Peyer's patch (tissue), 4 donors: ENCODE data around the gene PPDPF. TPM values are rescaled to one million over a fixed set of nuclear protein-coding genes. Genes with fewer than 3 reads are reported as not detected.
A peak's percentile ranks its signal among the peaks of the same experiment; 100 is the strongest.

ENCODE experiments used
- DNase-seq, 3 donors: peaks; one replicate each; pipeline ENCODE4 v3.0.0-alpha.2; 2017 to 2019
- H3K27ac ChIP-seq, 4 donors: fragments of 200-600 bp; sonication (generic); one replicate each; pipeline ENCODE4 v1.5.1; 2016 to 2019
- H3K27me3 ChIP-seq, 2 donors: fragments of 200-600 bp; sonication (generic); one replicate each; pipeline ENCODE4 v1.5.1; 2019
- H3K36me3 ChIP-seq, 3 donors: fragments of 200-600 bp; sonication (generic); one replicate each; pipeline ENCODE4 v1.5.1; 2016 to 2019
- H3K4me1 ChIP-seq, 4 donors: fragments of 200-600 bp; sonication (generic); one replicate each; pipeline ENCODE4 v1.5.1; 2016 to 2019
- H3K4me3 ChIP-seq, 4 donors: fragments of 200-600 bp; sonication (generic); 1 replicate in 3 of 4; 2 replicates in 1 of 4; pipeline ENCODE4 v1.5.1; 2016 to 2019; ENCODE audit warnings: mild to moderate bottlenecking in 1 of 4
- H3K9me3 ChIP-seq, 4 donors: fragments of 200-600 bp; sonication (generic); one replicate each; pipeline ENCODE4 v1.5.1; 2016 to 2019; ENCODE audit warnings: mild to moderate bottlenecking in 1 of 4
- POLR2A ChIP-seq, 2 donors: fragments of 450-650 bp; IDR thresholded peaks; one replicate each; pipeline ENCODE4 v1.5.1; 2017; ENCODE audit warnings: antibody characterized with exemption in 2 of 2, mild to moderate bottlenecking in 2 of 2, moderate library complexity in 2 of 2
- total RNA-seq, 4 donors: library from RNA; depleted of rRNA; stranded (reverse); fragments of >200 nt; gene quantifications; one replicate each; pipeline ENCODE4 v1.1.0, GENCODE V29; 2016
- TF ChIP-seq, protein P1 (sequence below), 6 experiments: fragments of 450-650 bp in 4 of 6; fragments of 200-600 bp in 2 of 6; sonication (generic) in 1 of 6; IDR thresholded peaks; one replicate each; pipeline ENCODE4 v1.5.1; 2017 to 2019; ENCODE audit warnings: antibody characterized with exemption in 6 of 6, mild to moderate bottlenecking in 3 of 6, moderate library complexity in 1 of 6

PPDPF gene
- total RNA-seq, 4 donors from 2014 or later = 94.1 to 435 (median 193) TPM

DNA sequence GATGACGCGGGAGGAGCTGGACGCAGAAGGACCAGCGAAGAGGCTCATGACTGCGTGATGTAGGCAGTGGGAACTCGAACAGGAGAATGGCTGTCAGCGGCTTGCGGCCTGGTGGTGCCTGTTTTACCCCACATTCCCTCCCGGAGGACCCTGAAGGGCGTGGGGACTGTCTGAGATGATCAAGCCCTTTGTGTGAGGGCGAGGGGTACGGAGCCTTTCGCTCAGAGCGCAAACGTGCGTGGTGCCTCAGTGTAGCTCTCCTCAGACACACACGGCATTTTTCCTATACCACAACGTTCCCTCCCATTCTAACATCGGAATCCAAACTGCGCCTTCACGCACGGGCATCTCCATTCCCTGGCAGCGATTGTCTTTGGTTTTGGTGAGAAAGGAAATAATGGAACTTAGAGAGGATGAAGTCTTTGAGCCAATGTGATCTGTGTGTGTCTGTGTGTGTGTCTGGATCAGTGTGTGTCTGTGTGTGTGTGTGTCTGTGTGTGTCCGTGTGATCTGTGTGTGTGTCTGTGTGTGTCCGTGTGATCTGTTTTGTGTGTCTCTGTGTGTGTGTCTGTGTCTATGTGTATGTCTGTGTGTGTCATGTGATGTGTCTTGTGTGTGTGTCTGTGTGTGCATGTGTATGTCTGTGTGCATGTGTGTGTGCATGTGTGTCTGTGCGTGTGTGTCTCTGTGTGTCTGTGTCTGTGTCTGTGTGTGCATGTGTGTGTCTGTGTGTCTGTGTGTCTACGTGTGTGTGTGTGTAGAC lies 11.3 kb downstream of the PPDPF start:
- H3K27me3 ChIP-seq = no peaks in the 10 kb centered on the region
- DNase-seq = peak in 2 of 3 donors; percentile 23 to 25
- peaks cover 0 to 26% (median 4%) of the 10 kb centered on the region in 4 donors for H3K4me1 ChIP-seq
- H3K9me3 ChIP-seq = no peaks in the 10 kb centered on the region
- TF ChIP-seq, protein P1, sequence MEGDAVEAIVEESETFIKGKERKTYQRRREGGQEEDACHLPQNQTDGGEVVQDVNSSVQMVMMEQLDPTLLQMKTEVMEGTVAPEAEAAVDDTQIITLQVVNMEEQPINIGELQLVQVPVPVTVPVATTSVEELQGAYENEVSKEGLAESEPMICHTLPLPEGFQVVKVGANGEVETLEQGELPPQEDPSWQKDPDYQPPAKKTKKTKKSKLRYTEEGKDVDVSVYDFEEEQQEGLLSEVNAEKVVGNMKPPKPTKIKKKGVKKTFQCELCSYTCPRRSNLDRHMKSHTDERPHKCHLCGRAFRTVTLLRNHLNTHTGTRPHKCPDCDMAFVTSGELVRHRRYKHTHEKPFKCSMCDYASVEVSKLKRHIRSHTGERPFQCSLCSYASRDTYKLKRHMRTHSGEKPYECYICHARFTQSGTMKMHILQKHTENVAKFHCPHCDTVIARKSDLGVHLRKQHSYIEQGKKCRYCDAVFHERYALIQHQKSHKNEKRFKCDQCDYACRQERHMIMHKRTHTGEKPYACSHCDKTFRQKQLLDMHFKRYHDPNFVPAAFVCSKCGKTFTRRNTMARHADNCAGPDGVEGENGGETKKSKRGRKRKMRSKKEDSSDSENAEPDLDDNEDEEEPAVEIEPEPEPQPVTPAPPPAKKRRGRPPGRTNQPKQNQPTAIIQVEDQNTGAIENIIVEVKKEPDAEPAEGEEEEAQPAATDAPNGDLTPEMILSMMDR (IDR thresholded peaks at IDR 0.05) = no peak
- no peak for TF ChIP-seq POLR2A (IDR thresholded peaks at IDR 0.05)
- no peak overlapping the region for H3K4me3 ChIP-seq
- H3K27ac ChIP-seq = no peak overlapping the region
- H3K36me3 ChIP-seq = no peaks in the 10 kb centered on the region

- H3K36me3 ChIP-seq = no peaks in the 10 kb centered on the region
- H3K27me3 ChIP-seq = no peaks in the 10 kb centered on the region
- H3K27ac ChIP-seq = no peak overlapping the region
- DNase-seq = peak in 2 of 3 donors; percentile 42 to 50
- H3K9me3 ChIP-seq = no peaks in the 10 kb centered on the region
- H3K4me3 ChIP-seq = no peak overlapping the region
- H3K4me1 ChIP-seq = peaks cover 2 to 28% (median 7%) of the 10 kb centered on the region in 4 donors
- no peak for TF ChIP-seq POLR2A (IDR thresholded peaks at IDR 0.05)
Observed at GRCh38 chr20:63532449-63532971, 11.9 kb downstream of the PPDPF start.

GRCh38 chr20:63533388-63533787 lies 12.8 kb downstream of the PPDPF start:
- H3K27ac ChIP-seq = peak overlapping the region in 2 of 4 donors; percentile 96 to 98

DNA sequence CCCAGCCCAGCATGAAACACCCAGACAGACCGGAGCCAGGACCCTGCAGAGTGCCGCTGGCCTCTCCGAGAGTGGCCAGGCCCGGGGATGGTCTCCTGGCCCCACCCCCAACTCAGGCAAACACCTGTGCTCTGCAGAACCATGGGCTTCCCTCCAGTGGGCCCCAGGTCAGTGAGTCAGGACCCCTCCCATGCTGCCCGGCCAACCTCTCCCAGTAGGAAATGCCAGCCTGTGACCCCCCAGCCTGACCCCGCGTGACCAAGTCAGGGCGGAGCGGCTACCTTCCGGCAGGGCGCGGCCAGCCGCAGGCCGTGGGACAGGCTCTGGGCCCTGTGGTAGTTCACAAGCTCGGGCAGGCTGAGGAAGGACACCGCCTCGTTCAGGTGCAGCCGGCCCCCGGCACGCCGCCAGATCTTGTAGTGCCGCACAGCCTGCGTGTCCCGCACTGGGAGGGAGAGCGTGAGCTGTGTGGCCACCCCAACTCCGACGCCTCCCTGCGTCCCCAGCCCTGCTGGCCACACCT lies 13.4 kb downstream of the PPDPF start:
- H3K4me3 ChIP-seq = peak overlapping the region in 2 of 4 donors; percentile 26 to 31
- DNase-seq = peak in 2 of 3 donors; percentile 81 to 86
- no peaks in the 10 kb centered on the region for H3K9me3 ChIP-seq
- peaks cover 10 to 38% (median 15%) of the 10 kb centered on the region in 4 donors for H3K4me1 ChIP-seq
- no peaks in the 10 kb centered on the region for H3K36me3 ChIP-seq
- TF ChIP-seq POLR2A (IDR thresholded peaks at IDR 0.05) = peak; percentile 64 to 76
- TF ChIP-seq, protein P1 (IDR thresholded peaks at IDR 0.05) = no peak
- H3K27ac ChIP-seq = peak overlapping the region in 3 of 4 donors; percentile 60 to 98 (median 96)
- H3K27me3 ChIP-seq = no peaks in the 10 kb centered on the region

More at GRCh38 chr20:63533388-63533787, 12.8 kb downstream of the PPDPF start:
- Histone ChIP-seq H3K4me1 (peaks cover 7 to 35% (median 12%) of the 10 kb centered on the region in 4 donors), H3K27me3 (no peaks in the 10 kb centered on the region), H3K9me3 (no peaks in the 10 kb centered on the region), H3K4me3 (no peak overlapping the region), H3K36me3 (no peaks in the 10 kb centered on the region)
- DNase-seq = peak in 1 of 3 donors; percentile 46
- TF ChIP-seq POLR2A (IDR thresholded peaks at IDR 0.05) = no peak
- TF ChIP-seq, protein P1 (IDR thresholded peaks at IDR 0.05) = no peak

- no peaks in the 10 kb centered on the region for H3K9me3 ChIP-seq
- no peak for TF ChIP-seq POLR2A (IDR thresholded peaks at IDR 0.05)
- TF ChIP-seq, protein P1 (IDR thresholded peaks at IDR 0.05) = no peak
- H3K36me3 ChIP-seq = no peaks in the 10 kb centered on the region
- peaks cover 10 to 38% (median 16%) of the 10 kb centered on the region in 4 donors for H3K4me1 ChIP-seq
- H3K27me3 ChIP-seq = no peaks in the 10 kb centered on the region
- no peak for DNase-seq
- peak overlapping the region in 2 of 4 donors; percentile 26 to 31 for H3K4me3 ChIP-seq
- H3K27ac ChIP-seq = peak overlapping the region in 3 of 4 donors; percentile 60 to 98 (median 96)
Observed at GRCh38 chr20:63534427-63534830, 13.9 kb downstream of the PPDPF start.
